GM10847 (cell line): Measurements from ENCODE around the gene FFAR2.

ENCODE experiments used
- POLR2A ChIP-seq: IDR thresholded peaks from 2 replicates; pipeline ENCODE4 v1.6.1; 2011; ENCODE audit not compliant: insufficient read length; ENCODE audit errors: extremely low read depth

FFAR2 gene

GRCh38 chr19:35462476-35462953, 14.5 kb downstream of the FFAR2 start:
- no peak for TF ChIP-seq POLR2A

GRCh38 chr19:35466259-35466658, 18.2 kb downstream of the FFAR2 start:
- TF ChIP-seq POLR2A: no peak

GRCh38 chr19:35468637-35469036, 20.6 kb downstream of the FFAR2 start:
- TF ChIP-seq POLR2A: no peak

GRCh38 chr19:35470128-35470527, 22.1 kb downstream of the FFAR2 start:
- no peak for TF ChIP-seq POLR2A

GRCh38 chr19:35471946-35472345, 23.9 kb downstream of the FFAR2 start:
- no peak for TF ChIP-seq POLR2A

- TF ChIP-seq POLR2A: no peak
Measured at GRCh38 chr19:35474104-35474503, 26.0 kb downstream of the FFAR2 start.

- TF ChIP-seq POLR2A: no peak
Measured at GRCh38 chr19:35476149-35476548, 28.1 kb downstream of the FFAR2 start.

- no peak for TF ChIP-seq POLR2A
Measured at GRCh38 chr19:35478794-35479677, 31.0 kb downstream of the FFAR2 start.

- no peak for TF ChIP-seq POLR2A
Measured at GRCh38 chr19:35483089-35483488, 35.0 kb downstream of the FFAR2 start.

GRCh38 chr19:35484252-35485036, 36.4 kb downstream of the FFAR2 start:
- TF ChIP-seq POLR2A: no peak

- TF ChIP-seq POLR2A: no peak
Measured at GRCh38 chr19:35486268-35486708, 38.2 kb downstream of the FFAR2 start.

GRCh38 chr19:35487656-35488182, 39.7 kb downstream of the FFAR2 start:
- no peak for TF ChIP-seq POLR2A

GRCh38 chr19:35488677-35489076, 40.6 kb downstream of the FFAR2 start:
- TF ChIP-seq POLR2A: no peak

GRCh38 chr19:35490364-35490763, 42.3 kb downstream of the FFAR2 start, which contains the start of gene KRTDAP:
Gene KRTDAP, minus strand, starts transcription at chr19:35490464. Its CDS starts 22 bp downstream, at chr19:35490442.
- TF ChIP-seq POLR2A: no peak

- no peak for TF ChIP-seq POLR2A
Measured at GRCh38 chr19:35491836-35492360, 43.8 kb downstream of the FFAR2 start.
